ENCODE measurements around the gene FARSB. TPM values are rescaled to one million over a fixed set of nuclear protein-coding genes. Genes with fewer than 3 reads are reported as not detected.

The FARSB gene
- polyA plus RNA-seq, 1 experiment = 32.6 TPM

DNA sequence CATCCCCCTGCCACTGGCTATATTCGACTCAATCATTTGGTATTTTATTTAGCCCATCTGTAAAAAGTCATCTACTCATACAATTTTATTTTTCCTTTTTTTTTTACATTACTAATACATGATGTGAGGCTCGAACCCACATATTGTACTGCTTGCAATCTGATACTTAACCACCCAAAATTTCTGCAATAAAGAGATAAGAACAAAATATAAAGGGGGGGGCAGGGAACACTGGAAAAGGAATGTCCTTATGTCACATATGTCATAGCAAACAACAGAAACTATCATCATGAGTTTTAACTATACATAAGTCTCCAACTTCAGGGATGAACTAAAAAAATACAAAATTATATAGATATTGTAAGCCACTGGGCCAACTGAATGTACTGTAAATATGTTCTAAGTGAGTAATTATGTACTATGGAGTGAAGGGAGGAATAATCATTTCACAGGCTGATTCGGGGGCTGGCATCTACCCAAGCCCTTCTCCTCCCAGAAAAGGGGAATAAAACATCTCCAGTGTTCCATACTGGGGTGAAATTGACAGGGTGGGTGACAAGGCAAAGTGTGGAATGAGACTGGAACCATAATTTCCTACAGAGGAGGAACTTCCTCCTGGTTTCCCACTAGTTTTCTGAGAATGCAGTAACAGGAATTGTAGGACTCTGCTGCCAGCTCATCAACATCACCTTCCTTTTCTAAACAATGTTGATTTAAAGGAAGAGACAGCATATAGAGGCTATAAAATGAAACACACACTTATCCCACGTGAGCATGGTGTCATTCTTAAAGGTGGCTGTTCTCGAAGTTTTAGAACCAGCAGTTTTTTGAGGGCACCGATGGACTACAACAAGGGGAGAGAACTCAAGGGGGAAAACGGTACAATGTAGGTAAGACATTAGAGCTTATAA, 79.5 kb downstream of the FARSB start:
- no peak for DNase-seq (ENCODE audit: low read depth, low spot score)
- H3K27me3 ChIP-seq (ENCODE audit: control insufficient read depth, insufficient read depth, low read length) = no peaks in the 10 kb centered on the region
- ChIA-PET POLR2A (no interaction called here), CTCF (interaction anchor here (2.6 kb wide), 1 partner anchor 15 kb away, joined by 10 read pairs; no protein-coding TSS in a partner anchor)
- H3K27ac ChIP-seq (ENCODE audit: low read depth, low read length) = no peak overlapping the region
- TF ChIP-seq, protein P1, sequence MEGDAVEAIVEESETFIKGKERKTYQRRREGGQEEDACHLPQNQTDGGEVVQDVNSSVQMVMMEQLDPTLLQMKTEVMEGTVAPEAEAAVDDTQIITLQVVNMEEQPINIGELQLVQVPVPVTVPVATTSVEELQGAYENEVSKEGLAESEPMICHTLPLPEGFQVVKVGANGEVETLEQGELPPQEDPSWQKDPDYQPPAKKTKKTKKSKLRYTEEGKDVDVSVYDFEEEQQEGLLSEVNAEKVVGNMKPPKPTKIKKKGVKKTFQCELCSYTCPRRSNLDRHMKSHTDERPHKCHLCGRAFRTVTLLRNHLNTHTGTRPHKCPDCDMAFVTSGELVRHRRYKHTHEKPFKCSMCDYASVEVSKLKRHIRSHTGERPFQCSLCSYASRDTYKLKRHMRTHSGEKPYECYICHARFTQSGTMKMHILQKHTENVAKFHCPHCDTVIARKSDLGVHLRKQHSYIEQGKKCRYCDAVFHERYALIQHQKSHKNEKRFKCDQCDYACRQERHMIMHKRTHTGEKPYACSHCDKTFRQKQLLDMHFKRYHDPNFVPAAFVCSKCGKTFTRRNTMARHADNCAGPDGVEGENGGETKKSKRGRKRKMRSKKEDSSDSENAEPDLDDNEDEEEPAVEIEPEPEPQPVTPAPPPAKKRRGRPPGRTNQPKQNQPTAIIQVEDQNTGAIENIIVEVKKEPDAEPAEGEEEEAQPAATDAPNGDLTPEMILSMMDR (IDR thresholded peaks at IDR 0.05; ENCODE audit: low read depth, low read length) = no peak
- no peak overlapping the region for H3K4me3 ChIP-seq (ENCODE audit: low read depth, low read length)
- H3K9me3 ChIP-seq (ENCODE audit: control insufficient read depth, insufficient read depth, low read length) = no peaks in the 10 kb centered on the region

DNA sequence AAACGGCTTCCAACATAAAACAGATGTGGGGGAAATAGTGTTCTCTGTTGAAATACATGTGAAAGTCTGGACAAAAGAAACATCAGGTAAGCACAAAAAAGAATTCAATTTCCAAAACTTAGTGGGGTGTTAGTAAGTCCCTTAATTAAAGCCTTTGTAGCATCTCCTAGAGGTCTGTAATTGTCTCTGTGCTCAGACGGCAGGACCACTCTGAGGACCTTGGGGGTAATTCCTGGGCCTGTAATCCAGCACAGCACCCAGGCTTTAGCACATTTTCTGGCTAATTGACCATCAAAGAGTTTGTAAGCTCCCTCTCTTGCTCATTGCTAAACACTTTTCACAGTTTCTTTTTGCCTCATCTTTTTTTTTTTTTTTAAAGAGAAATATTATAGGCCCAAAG, 80.3 kb downstream of the FARSB start:
- ChIA-PET POLR2A (no interaction called here), CTCF (interaction anchor here (2.6 kb wide), 1 partner anchor 14 kb away, joined by 10 read pairs; no protein-coding TSS in a partner anchor)
- TF ChIP-seq, protein P1 (IDR thresholded peaks at IDR 0.05; ENCODE audit: low read depth, low read length) = no peak
- Histone ChIP-seq H3K4me3 (ENCODE audit: low read depth, low read length) (no peak overlapping the region), H3K27me3 (ENCODE audit: control insufficient read depth, insufficient read depth, low read length) (no peaks in the 10 kb centered on the region), H3K9me3 (ENCODE audit: control insufficient read depth, insufficient read depth, low read length) (no peaks in the 10 kb centered on the region), H3K27ac (ENCODE audit: low read depth, low read length) (no peak overlapping the region)
- no peak for DNase-seq (ENCODE audit: low read depth, low spot score)

DNA sequence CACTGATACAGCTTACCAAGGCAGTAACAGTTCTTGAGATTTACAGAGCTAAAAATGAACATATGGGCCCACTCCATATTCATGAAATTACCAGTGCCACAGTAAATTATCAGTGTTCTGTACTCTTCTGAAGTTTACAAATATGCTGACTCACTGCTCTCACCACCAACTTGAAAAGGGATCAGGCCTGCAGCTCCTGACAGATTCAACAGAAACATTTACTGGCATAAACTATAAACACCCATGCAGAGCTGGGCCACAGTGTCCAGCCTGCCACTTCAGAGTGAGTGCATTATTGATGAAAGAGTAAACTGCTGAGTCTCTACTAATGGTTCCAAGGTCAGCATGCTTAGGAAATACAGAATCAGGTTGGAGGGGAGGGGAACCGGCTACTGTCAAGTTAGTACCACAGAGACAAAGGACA, 83.1 kb downstream of the FARSB start:
- CTCF ChIA-PET = interaction anchor here (2.5 kb wide), 1 partner anchor 11 kb away, joined by 11 read pairs; no protein-coding TSS in a partner anchor
- Histone ChIP-seq H3K27ac (ENCODE audit: low read depth, low read length) (peak overlapping the region; percentile 73), H3K4me3 (ENCODE audit: low read depth, low read length) (no peak overlapping the region), H3K9me3 (ENCODE audit: control insufficient read depth, insufficient read depth, low read length) (no peaks in the 10 kb centered on the region), H3K27me3 (ENCODE audit: control insufficient read depth, insufficient read depth, low read length) (no peaks in the 10 kb centered on the region)
- DNase-seq (ENCODE audit: low read depth, low spot score) = peak; percentile 15
- TF ChIP-seq, protein P1 (IDR thresholded peaks at IDR 0.05; ENCODE audit: low read depth, low read length) = no peak
- POLR2A ChIA-PET = no interaction called here

DNA sequence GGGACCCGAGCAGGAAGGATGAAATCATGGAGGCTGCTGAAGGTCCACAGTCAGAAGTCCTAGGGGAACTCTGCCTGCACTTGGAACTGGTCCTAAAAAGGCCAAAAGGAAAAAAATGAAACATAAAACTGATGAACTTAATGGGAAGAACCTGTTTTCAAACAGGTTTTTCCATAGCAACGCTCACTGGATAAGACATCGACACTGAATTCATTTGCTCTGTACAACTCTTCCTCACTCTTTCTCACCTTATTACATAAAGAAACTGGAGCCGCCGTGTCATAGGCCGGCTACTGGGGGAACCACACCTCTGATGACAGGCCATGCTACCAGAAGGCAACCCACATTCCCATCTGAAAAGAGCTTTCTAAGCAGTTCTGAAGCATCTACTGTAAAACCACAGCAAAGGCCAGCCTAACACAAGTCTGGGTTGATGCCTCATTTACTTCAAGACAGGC, 83.6 kb downstream of the FARSB start:
- Histone ChIP-seq H3K27ac (ENCODE audit: low read depth, low read length) (peak overlapping the region; percentile 73), H3K4me3 (ENCODE audit: low read depth, low read length) (no peak overlapping the region), H3K27me3 (ENCODE audit: control insufficient read depth, insufficient read depth, low read length) (no peaks in the 10 kb centered on the region), H3K9me3 (ENCODE audit: control insufficient read depth, insufficient read depth, low read length) (no peaks in the 10 kb centered on the region)
- no peak for DNase-seq (ENCODE audit: low read depth, low spot score)
- CTCF ChIA-PET = interaction anchor here (1.5 to 2.5 kb wide), 2 partner anchors 10 to 548 kb away, joined by 3 to 11 read pairs; no protein-coding TSS in a partner anchor
- POLR2A ChIA-PET = no interaction called here
- TF ChIP-seq, protein P1 (IDR thresholded peaks at IDR 0.05; ENCODE audit: low read depth, low read length) = no peak

DNA sequence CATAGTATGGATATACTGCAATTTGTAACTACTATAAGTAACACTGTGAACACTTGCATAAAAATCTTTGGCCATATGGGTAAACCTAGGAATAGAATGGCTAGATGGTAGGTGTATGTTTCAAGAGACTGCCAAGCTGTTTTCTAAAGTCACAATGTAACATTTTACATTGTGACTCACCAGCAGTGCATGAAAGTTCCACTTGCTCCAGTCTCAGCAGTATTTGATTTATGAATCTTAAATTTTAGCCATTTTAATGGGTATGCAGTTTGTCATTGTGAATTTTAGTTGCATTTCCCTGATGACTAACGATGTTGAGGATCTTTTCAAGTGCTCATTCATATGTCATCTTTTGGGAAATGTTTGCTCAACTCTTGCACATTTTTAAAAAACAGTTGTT, 86.1 kb downstream of the FARSB start:
- Histone ChIP-seq H3K27ac (ENCODE audit: low read depth, low read length) (no peak overlapping the region), H3K27me3 (ENCODE audit: control insufficient read depth, insufficient read depth, low read length) (no peaks in the 10 kb centered on the region), H3K4me3 (ENCODE audit: low read depth, low read length) (no peak overlapping the region), H3K9me3 (ENCODE audit: control insufficient read depth, insufficient read depth, low read length) (no peaks in the 10 kb centered on the region)
- CTCF ChIA-PET = interaction anchor here (1.3 to 2.0 kb wide), 3 partner anchors 8 to 252 kb away, joined by 5 to 12 read pairs (median 7); no protein-coding TSS in a partner anchor
- TF ChIP-seq, protein P1 (IDR thresholded peaks at IDR 0.05; ENCODE audit: low read depth, low read length) = no peak
- POLR2A ChIA-PET = no interaction called here
- no peak for DNase-seq (ENCODE audit: low read depth, low spot score)

Measured in AG04450 (cell line).